ENCODE results near the gene SLC12A6. TPM values are rescaled to one million over a fixed set of nuclear protein-coding genes. Genes with fewer than 3 reads are reported as not detected.
A peak's percentile ranks its signal among the peaks of the same experiment; 100 is the strongest.

Gene SLC12A6
- total and polyA plus RNA-seq, 11 donors = 6.1 to 35.1 (median 23.0) TPM

DNA sequence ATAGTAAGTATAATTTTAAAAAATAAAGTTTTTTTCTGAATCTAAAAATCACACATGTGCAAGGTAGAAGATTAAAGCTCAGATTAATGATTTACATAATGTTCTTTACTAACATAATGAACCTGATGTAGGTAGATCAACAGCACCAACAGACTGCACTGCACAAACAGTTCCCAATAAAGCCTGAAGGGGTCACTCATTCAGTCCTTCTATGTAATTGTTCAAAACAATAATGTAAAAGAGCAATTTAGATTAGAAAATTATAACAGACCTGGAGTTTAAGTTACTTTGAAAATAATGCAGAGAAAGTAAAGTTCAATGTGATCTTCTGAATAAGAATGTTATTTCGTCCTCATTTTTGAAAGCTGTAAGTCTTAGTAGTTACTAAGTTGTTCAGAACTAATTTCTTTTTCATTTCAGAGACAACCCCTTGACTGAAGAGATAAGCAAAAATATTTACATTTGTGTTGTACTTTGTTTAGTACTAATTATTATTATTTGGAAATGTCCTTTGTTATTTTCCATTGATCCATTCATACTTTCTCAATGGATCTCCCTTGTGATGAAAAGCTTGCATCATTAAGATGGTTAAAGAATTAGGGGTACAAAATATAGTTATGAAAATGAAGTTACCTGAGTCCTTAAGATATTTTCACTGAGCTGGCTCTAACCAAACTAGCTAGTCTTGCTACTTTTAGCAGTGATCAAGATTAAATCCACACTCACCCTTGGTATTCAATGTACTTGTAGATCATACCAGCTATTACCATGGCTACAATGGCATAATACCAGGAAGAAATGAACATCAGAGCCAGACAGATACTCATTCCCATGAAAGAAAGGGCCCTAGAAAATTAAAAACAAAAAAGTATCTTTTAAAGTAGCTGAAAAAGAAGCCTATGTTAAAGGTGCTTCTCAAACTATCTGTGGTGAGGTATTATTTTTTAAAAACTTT is 95.9 kb downstream of the SLC12A6 start:
- intact Hi-C loops (cut with DNase I) = loop anchor here (1.0 to 10.0 kb wide), 9 partner anchors 101 to 353 kb away; partner anchors contain the start of genes LPCAT4 (in 9 of the 10), NOP10 (in 4 of the 10), NUTM1 (in 4 of the 10) and GOLGA8A (in 1 of the 10)
- Histone ChIP-seq H3K4me1 (no peaks in the 10 kb centered on the region), H3K9me3 (no peaks in the 10 kb centered on the region), H3K36me3 (peaks cover 0 to 99% (median 78%) of the 10 kb centered on the region in 9 donors), H3K4me3 (no peak overlapping the region), H3K27ac (no peak overlapping the region), H3K27me3 (no peaks in the 10 kb centered on the region)
- peak in 3 of 4 donors; percentile 53 to 63 (median 58) for ATAC-seq
- no peak for DNase-seq
- TF ChIP-seq, protein P1, sequence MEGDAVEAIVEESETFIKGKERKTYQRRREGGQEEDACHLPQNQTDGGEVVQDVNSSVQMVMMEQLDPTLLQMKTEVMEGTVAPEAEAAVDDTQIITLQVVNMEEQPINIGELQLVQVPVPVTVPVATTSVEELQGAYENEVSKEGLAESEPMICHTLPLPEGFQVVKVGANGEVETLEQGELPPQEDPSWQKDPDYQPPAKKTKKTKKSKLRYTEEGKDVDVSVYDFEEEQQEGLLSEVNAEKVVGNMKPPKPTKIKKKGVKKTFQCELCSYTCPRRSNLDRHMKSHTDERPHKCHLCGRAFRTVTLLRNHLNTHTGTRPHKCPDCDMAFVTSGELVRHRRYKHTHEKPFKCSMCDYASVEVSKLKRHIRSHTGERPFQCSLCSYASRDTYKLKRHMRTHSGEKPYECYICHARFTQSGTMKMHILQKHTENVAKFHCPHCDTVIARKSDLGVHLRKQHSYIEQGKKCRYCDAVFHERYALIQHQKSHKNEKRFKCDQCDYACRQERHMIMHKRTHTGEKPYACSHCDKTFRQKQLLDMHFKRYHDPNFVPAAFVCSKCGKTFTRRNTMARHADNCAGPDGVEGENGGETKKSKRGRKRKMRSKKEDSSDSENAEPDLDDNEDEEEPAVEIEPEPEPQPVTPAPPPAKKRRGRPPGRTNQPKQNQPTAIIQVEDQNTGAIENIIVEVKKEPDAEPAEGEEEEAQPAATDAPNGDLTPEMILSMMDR (IDR thresholded peaks at IDR 0.05) = peak; percentile 57 to 87 (median 77)
- no peak for TF ChIP-seq POLR2A (IDR thresholded peaks at IDR 0.05)
- 47 to 70% (median 57%) methylated on average over 1 of the region's 1 CpG for WGBS, 4 donors

DNA sequence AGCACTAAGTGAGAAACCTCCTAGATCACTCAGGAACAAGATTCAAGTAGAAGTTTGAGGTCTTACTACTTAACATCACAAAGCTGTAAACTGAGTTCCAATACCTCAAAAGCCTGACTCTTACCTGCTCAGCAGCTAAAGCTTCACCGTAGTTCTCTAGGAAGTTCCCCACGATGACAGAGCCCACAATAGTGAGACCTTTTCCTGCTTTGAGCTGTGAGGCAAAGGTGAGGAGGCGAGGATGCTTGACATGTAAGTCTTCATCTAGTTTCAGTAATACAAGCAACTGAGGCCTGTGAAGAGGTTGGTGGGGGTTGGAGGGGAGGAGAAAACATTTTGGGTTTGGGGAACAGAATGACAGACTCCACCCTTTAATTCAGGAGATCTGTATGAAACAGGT is 97.0 kb downstream of the SLC12A6 start:
- H3K27ac ChIP-seq = no peak overlapping the region

DNA sequence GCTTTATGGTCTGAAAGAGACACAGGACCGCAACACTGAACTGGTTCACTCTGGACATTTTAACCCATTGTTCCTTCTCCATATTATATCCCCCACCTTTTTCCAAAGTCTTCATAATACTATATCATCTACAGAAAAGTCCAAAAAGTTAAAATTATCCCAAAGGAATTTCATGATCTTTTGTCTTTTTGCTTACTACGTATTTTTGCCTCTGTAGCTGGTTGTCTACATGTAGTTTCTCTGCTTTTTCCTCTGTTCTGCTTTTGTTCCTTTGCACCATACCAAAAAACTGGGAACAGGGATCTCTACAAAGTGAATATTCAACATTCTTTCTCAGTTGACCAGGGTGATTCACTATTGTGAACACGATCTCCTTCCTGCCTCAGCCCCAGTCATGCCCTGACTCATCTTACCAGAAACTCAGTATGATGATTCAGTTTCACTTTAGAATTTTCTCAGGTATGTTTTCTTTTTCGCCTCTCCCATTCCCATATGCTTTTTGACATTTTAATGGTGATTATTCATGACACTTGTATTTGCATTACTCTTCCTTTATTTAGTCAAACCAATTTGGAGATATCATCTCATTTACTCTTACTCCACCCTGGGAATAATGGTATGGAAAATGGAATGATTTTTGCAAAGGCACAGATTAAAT is 98.3 kb downstream of the SLC12A6 start:
- Histone ChIP-seq H3K36me3 (peaks cover 0 to 99% (median 87%) of the 10 kb centered on the region in 9 donors), H3K27me3 (no peaks in the 10 kb centered on the region), H3K9me3 (no peaks in the 10 kb centered on the region), H3K27ac (peak overlapping the region in 1 of 12 donors; percentile 54), H3K4me1 (no peaks in the 10 kb centered on the region), H3K4me3 (no peak overlapping the region)
- ATAC-seq (no peak), DNase-seq (no peak)
- intact Hi-C loops (cut with DNase I) = loop anchor here in 4 of 10 donors (10.0 kb wide), 3 partner anchors 196 to 616 kb away; partner anchors contain the start of genes GOLGA8B (in 2 of the 4) and GOLGA8A (in 1 of the 4)
- WGBS, 4 donors = 84 to 88% (median 88%) methylated on average over 4 of the region's 4 CpGs
- TF ChIP-seq POLR2A (IDR thresholded peaks at IDR 0.05) = no peak
- TF ChIP-seq, protein P1 (IDR thresholded peaks at IDR 0.05) = no peak

More for the DNA sequence above, 97.0 kb downstream of the SLC12A6 start:
- DNase-seq (no peak), ATAC-seq (no peak)
- intact Hi-C loops (cut with DNase I) = loop anchor here in 9 of 10 donors (2.0 to 10.0 kb wide), 8 partner anchors 102 to 354 kb away; partner anchors contain the start of genes LPCAT4 (in 5 of the 9), NOP10 (in 4 of the 9), NUTM1 (in 4 of the 9) and GOLGA8A (in 1 of the 9)
- WGBS, 4 donors = 82 to 94% (median 92%) methylated on average over 3 of the region's 3 CpGs
- TF ChIP-seq, protein P1 (IDR thresholded peaks at IDR 0.05) = no peak
- TF ChIP-seq POLR2A (IDR thresholded peaks at IDR 0.05) = no peak
- Histone ChIP-seq H3K4me3 (no peak overlapping the region), H3K36me3 (peaks cover 0 to 99% (median 87%) of the 10 kb centered on the region in 9 donors), H3K9me3 (no peaks in the 10 kb centered on the region), H3K27me3 (no peaks in the 10 kb centered on the region), H3K4me1 (no peaks in the 10 kb centered on the region)

Measured in heart left ventricle (tissue), 16 donors.